HL-60 (cell line): ENCODE measurements around the gene CYP27C1.

ENCODE experiments used
- DNase-seq, 2 experiments: peaks; one replicate each; pipeline ENCODE4 v3.0.0-alpha.2; 2010 to 2020; ENCODE audit warnings: low read depth in 1 of 2, low spot score in 1 of 2
- H3K27ac ChIP-seq: fragments of 250-450 bp; sonication (Bioruptor Pico); replicated peaks from 2 replicates; pipeline ENCODE4 v1.5.1; 2020; ENCODE audit warnings: mild to moderate bottlenecking, moderate library complexity
- H3K27me3 ChIP-seq: fragments of 250-450 bp; sonication (Bioruptor Pico); 2 replicates; pipeline ENCODE4 v1.5.1; 2021; ENCODE audit warnings: mild to moderate bottlenecking, moderate library complexity; ENCODE audit not compliant: insufficient read depth, poor library complexity, severe bottlenecking
- H3K4me3 ChIP-seq: replicated peaks from 2 replicates; pipeline ENCODE4 v1.5.1; 2011; ENCODE audit warnings: mild to moderate bottlenecking, control low read depth, low read length; ENCODE audit not compliant: insufficient read depth
- CTCF ChIP-seq: IDR thresholded peaks from one replicate; pipeline ENCODE4 v1.5.1; 2011; ENCODE audit warnings: low read length, control low read depth, inconsistent platforms; ENCODE audit not compliant: insufficient read depth
- GABPA ChIP-seq: IDR thresholded peaks from 2 replicates; pipeline ENCODE4 v1.6.1; 2012; ENCODE audit warnings: low read depth
- POLR2AphosphoS5 ChIP-seq: IDR thresholded peaks from 2 replicates; pipeline ENCODE4 v1.6.1; 2012; ENCODE audit warnings: low read depth
- REST ChIP-seq: IDR thresholded peaks from 2 replicates; pipeline ENCODE4 v1.6.1; 2012; ENCODE audit warnings: low read depth; ENCODE audit not compliant: insufficient replicate concordance
- SPI1 ChIP-seq: IDR thresholded peaks from 2 replicates; pipeline ENCODE4 v1.6.1; 2012; ENCODE audit warnings: low read depth, mild to moderate bottlenecking, borderline replicate concordance

The CYP27C1 gene

GRCh38 chr2:127170021-127170420 lies 50.1 kb downstream of the CYP27C1 start:
- TF ChIP-seq SPI1 (no peak), CTCF (no peak), GABPA (no peak), REST (no peak), POLR2AphosphoS5 (no peak)
- no peak overlapping the region for H3K27ac ChIP-seq
- H3K27me3 ChIP-seq = no peaks in the 10 kb centered on the region
- no peak for DNase-seq
- no peak overlapping the region for H3K4me3 ChIP-seq

- DNase-seq = no peak
- no peaks in the 10 kb centered on the region for H3K27me3 ChIP-seq
- TF ChIP-seq SPI1 (no peak), REST (no peak), POLR2AphosphoS5 (no peak), CTCF (no peak), GABPA (no peak)
Measured at GRCh38 chr2:127169066-127169660, 50.9 kb downstream of the CYP27C1 start.

GRCh38 chr2:127166231-127166860 lies 53.8 kb downstream of the CYP27C1 start:
- no peak for TF ChIP-seq GABPA
- TF ChIP-seq SPI1 = no peak
- TF ChIP-seq REST = no peak
- TF ChIP-seq CTCF = no peak
- no peak for TF ChIP-seq POLR2AphosphoS5
- Histone ChIP-seq H3K27ac (no peak overlapping the region), H3K4me3 (no peak overlapping the region), H3K27me3 (no peaks in the 10 kb centered on the region)
- no peak for DNase-seq

More at GRCh38 chr2:127169066-127169660, 50.9 kb downstream of the CYP27C1 start:
- Histone ChIP-seq H3K4me3 (no peak overlapping the region), H3K27ac (no peak overlapping the region)
